Measurements from ENCODE around the gene WASF1.
"Not testable (repeated sequence)": the region's sequence is repeated elsewhere in the genome, so short reads cannot be mapped to it uniquely, and the experiment has no call there.

WASF1 gene

GRCh38 chr6:110085285-110085684 lies 94.2 kb downstream of the WASF1 start:
- no peak for DNase-seq

GRCh38 chr6:110083875-110084585 lies 95.4 kb downstream of the WASF1 start:
- DNase-seq: no peak

- DNase-seq: peak; percentile 45
Observed at GRCh38 chr6:110075406-110075805, 104.1 kb downstream of the WASF1 start.

- DNase-seq: not testable (repeated sequence)
Observed at GRCh38 chr6:110073474-110073873, 106.0 kb downstream of the WASF1 start.

- DNase-seq: no peak
Observed at GRCh38 chr6:110068592-110068967, 110.9 kb downstream of the WASF1 start.

- no peak for DNase-seq
Observed at GRCh38 chr6:110067837-110068591, 111.5 kb downstream of the WASF1 start.

- DNase-seq: no peak
Observed at GRCh38 chr6:110064744-110065524, 114.5 kb downstream of the WASF1 start.

GRCh38 chr6:110063594-110064263 lies 115.7 kb downstream of the WASF1 start:
- no peak for DNase-seq

- DNase-seq: no peak
Observed at GRCh38 chr6:110055387-110055735, 124.1 kb downstream of the WASF1 start.

GRCh38 chr6:110054664-110055386 lies 124.6 kb downstream of the WASF1 start:
- DNase-seq: no peak

- DNase-seq: peak; percentile 61
Observed at GRCh38 chr6:110053395-110054240, 125.9 kb downstream of the WASF1 start.

GRCh38 chr6:110050440-110050813 lies 129.0 kb downstream of the WASF1 start:
- DNase-seq: no peak

Measured in HCEC 1CT (cell line).